Measurements from ENCODE around the gene CNR1.

- TF ChIP-seq RCOR1 (IDR thresholded peaks at IDR 0.05; ENCODE audit: insufficient replicate concordance, low read length) (no peak), MXI1 (IDR thresholded peaks at IDR 0.05; ENCODE audit: borderline replicate concordance, low read depth, low read length) (no peak), SMC3 (IDR thresholded peaks at IDR 0.05; ENCODE audit: low read depth, low read length) (no peak), FOS (IDR thresholded peaks at IDR 0.05; ENCODE audit: low read depth, low read length) (no peak), CTCF (conservative IDR thresholded peaks at IDR 0.05; ENCODE audit: low read depth, low read length) (no peak), RAD21 (IDR thresholded peaks at IDR 0.05; ENCODE audit: low read length) (no peak), USF2 (IDR thresholded peaks at IDR 0.05; ENCODE audit: low read depth, low read length) (no peak)
These were observed 60.3 kb downstream of the CNR1 start for GRCh38 chr6:88105741-88106340.
